ENCODE data around the gene HECA. TPM values are rescaled to one million over a fixed set of nuclear protein-coding genes. Genes with fewer than 3 reads are reported as not detected.
A peak's percentile ranks its signal among the peaks of the same experiment; 100 is the strongest.

The HECA gene
- total and polyA plus RNA-seq, 2 experiments from 2014 or later, result 8.9 to 27.8 TPM

DNA sequence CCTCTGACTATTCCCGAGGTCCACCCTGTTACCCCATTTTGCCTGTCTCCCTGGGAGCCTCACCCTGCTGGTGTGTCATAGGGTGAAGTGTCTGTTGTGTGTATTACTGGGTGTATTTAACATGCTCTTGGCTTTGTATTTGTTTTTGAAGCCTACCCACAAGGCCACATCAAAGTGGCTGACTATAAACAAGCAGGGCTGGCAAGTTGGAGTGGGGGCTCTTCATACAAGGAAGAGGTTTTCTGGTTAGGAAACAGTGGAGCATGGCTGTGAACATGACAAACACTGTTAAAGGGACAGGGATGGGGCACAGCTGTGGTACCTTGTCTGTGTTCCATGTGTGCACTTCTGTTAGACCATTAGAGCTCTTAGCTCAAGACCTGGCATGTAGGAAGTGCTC, 26.3 kb downstream of the HECA start:
- Histone ChIP-seq H3K9me3 (ENCODE audit: low read depth) (no peaks in the 10 kb centered on the region), H3K27me3 (no peaks in the 10 kb centered on the region), H3K27ac (peak overlapping the region; percentile 33), H3K36me3 (replicated peaks; ENCODE audit: insufficient read depth, low read depth) (no peaks in the 10 kb centered on the region), H3K79me2 (peaks cover 84% of the 10 kb centered on the region), H3K4me3 (no peak overlapping the region), H3K4me2 (no peak overlapping the region), H4K20me1 (ENCODE audit: insufficient read depth, poor library complexity, severe bottlenecking) (peaks cover 8% of the 10 kb centered on the region), H2AFZ (no peak overlapping the region), H3K4me1 (ENCODE audit: insufficient read depth) (peaks cover 23% of the 10 kb centered on the region), H3K9me2 (replicated peaks; ENCODE audit: insufficient read depth) (no peaks in the 10 kb centered on the region)
- WGBS (ENCODE audit: low lambda C conversion rate, missing lambda C conversion rate), result 75% methylated on average over 1 of the region's 1 CpG
- no peak for DNase-seq (ENCODE audit: low spot score)
- TF ChIP-seq EZH2phosphoT487 (IDR thresholded peaks at IDR 0.05; ENCODE audit: low read depth, severe bottlenecking, unreplicated experiment) (no peak), EZH2 (IDR thresholded peaks at IDR 0.05; ENCODE audit: borderline replicate concordance) (no peak), CTCF (IDR thresholded peaks at IDR 0.05; ENCODE audit: poor library complexity) (no peak)

DNA sequence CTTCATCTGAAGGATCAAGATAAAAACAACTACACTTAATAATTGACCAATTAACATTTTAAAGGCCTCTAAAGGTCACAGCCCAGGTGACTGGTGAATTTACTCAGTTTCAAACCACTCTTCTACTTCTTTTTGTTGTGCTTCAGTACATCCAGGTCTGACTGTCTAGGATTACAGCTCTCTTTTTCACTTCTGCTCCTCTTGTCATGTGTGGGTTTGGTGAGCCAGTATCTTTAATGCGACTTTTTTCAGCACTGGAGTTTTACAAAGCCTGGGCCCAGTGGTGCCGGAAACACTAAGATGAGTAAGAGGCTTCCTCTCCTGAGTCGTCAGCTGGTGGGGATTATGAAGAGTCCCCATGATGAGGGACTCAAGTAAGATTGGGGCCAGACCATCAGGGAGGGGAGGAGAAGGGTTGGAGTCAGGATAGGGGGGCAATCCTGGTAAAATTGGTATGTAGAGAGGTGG, 27.0 kb downstream of the HECA start:
- 68% methylated on average over 3 of the region's 3 CpGs for WGBS (ENCODE audit: low lambda C conversion rate, missing lambda C conversion rate)
- no peak overlapping the region for H3K4me2 ChIP-seq

GRCh38 chr6:139164001-139164400, 29.1 kb downstream of the HECA start:
- Histone ChIP-seq H2AFZ (no peak overlapping the region), H3K27ac (no peak overlapping the region)

More for the DNA sequence above, 27.0 kb downstream of the HECA start:
- peaks cover 8% of the 10 kb centered on the region for H4K20me1 ChIP-seq (ENCODE audit: insufficient read depth, poor library complexity, severe bottlenecking)
- H2AFZ ChIP-seq, result no peak overlapping the region
- H3K9me2 ChIP-seq (replicated peaks; ENCODE audit: insufficient read depth), result no peaks in the 10 kb centered on the region
- H3K36me3 ChIP-seq (replicated peaks; ENCODE audit: insufficient read depth, low read depth), result no peaks in the 10 kb centered on the region
- no peaks in the 10 kb centered on the region for H3K27me3 ChIP-seq
- DNase-seq (ENCODE audit: low spot score), result no peak
- H3K79me2 ChIP-seq, result peaks cover 78% of the 10 kb centered on the region
- peaks cover 23% of the 10 kb centered on the region for H3K4me1 ChIP-seq (ENCODE audit: insufficient read depth)
- TF ChIP-seq EZH2phosphoT487 (IDR thresholded peaks at IDR 0.05; ENCODE audit: low read depth, severe bottlenecking, unreplicated experiment) (no peak), EZH2 (IDR thresholded peaks at IDR 0.05; ENCODE audit: borderline replicate concordance) (no peak), CTCF (IDR thresholded peaks at IDR 0.05; ENCODE audit: poor library complexity) (no peak)
- no peak overlapping the region for H3K4me3 ChIP-seq
- H3K9me3 ChIP-seq (ENCODE audit: low read depth), result no peaks in the 10 kb centered on the region
- peak overlapping the region; percentile 33 for H3K27ac ChIP-seq

More at GRCh38 chr6:139164001-139164400, 29.1 kb downstream of the HECA start:
- Histone ChIP-seq H3K4me3 (no peak overlapping the region), H4K20me1 (ENCODE audit: insufficient read depth, poor library complexity, severe bottlenecking) (peaks cover 8% of the 10 kb centered on the region), H3K36me3 (replicated peaks; ENCODE audit: insufficient read depth, low read depth) (no peaks in the 10 kb centered on the region), H3K27me3 (no peaks in the 10 kb centered on the region), H3K4me1 (ENCODE audit: insufficient read depth) (peaks cover 14% of the 10 kb centered on the region), H3K9me2 (replicated peaks; ENCODE audit: insufficient read depth) (no peaks in the 10 kb centered on the region), H3K4me2 (no peak overlapping the region), H3K79me2 (peaks cover 83% of the 10 kb centered on the region), H3K9me3 (ENCODE audit: low read depth) (no peaks in the 10 kb centered on the region)
- TF ChIP-seq EZH2 (IDR thresholded peaks at IDR 0.05; ENCODE audit: borderline replicate concordance) (no peak), CTCF (IDR thresholded peaks at IDR 0.05; ENCODE audit: poor library complexity) (no peak), EZH2phosphoT487 (IDR thresholded peaks at IDR 0.05; ENCODE audit: low read depth, severe bottlenecking, unreplicated experiment) (no peak)
- DNase-seq (ENCODE audit: low spot score), result no peak
- 78% methylated on average over 3 of the region's 3 CpGs for WGBS (ENCODE audit: low lambda C conversion rate, missing lambda C conversion rate)

All from hepatocyte (in vitro differentiated cells).